Activated CD4-positive, alpha-beta T cell treated with anti-CD3 and anti-CD28 coated beads for 24 hours (primary cell): Measurements from ENCODE around the gene WDR26.
"Not testable (repeated sequence)": the region's sequence is repeated elsewhere in the genome, so short reads cannot be mapped to it uniquely, and the experiment has no call there.

Source experiments
- DNase-seq, 2 donors: peaks; one replicate each; pipeline ENCODE4 v3.0.0-alpha.2; 2020; ENCODE audit warnings: low read depth in 2 of 2

Gene WDR26

GRCh38 chr1:224349716-224350115 is 84.9 kb downstream of the WDR26 start:
- DNase-seq, result not testable (repeated sequence)

GRCh38 chr1:224348137-224348536 is 86.5 kb downstream of the WDR26 start:
- no peak for DNase-seq

GRCh38 chr1:224343679-224344078 is 90.9 kb downstream of the WDR26 start:
- DNase-seq, result no peak

GRCh38 chr1:224340453-224341384 is 93.9 kb downstream of the WDR26 start:
- not testable (repeated sequence) for DNase-seq

GRCh38 chr1:224339442-224340033 is 95.1 kb downstream of the WDR26 start:
- no peak for DNase-seq

- DNase-seq, result no peak
Observed at GRCh38 chr1:224338150-224338838, 96.3 kb downstream of the WDR26 start.
